HEK293T (cell line): Measurements from ENCODE around the gene LCN12.

Source experiments
- CTCF ChIA-PET: fragments of 350-600 bp; formaldehyde crosslinking; extraction: SDS; loops from one replicate; lab custom pipeline; 2021; ENCODE audit warnings: antibody characterized with exemption, inconsistent platforms; lab: Yijun Ruan, JAX
- POLR2A ChIA-PET: fragments of 350-600 bp; formaldehyde crosslinking; extraction: SDS; loops from one replicate; lab custom pipeline; 2020; ENCODE audit warnings: antibody characterized with exemption, inconsistent platforms; lab: Yijun Ruan, JAX
- DNase-seq: peaks from one replicate; pipeline ENCODE4 v3.0.0; 2012; ENCODE audit warnings: mixed read lengths; ENCODE audit errors: extremely low spot score
- ARNT ChIP-seq: fragments of 450-650 bp; IDR thresholded peaks from 2 replicates; pipeline ENCODE4 v1.6.1; 2017; ENCODE audit warnings: mild to moderate bottlenecking
- BHLHE40 ChIP-seq: fragments of 450-650 bp; IDR thresholded peaks from 2 replicates; pipeline ENCODE4 v1.6.1; 2016; ENCODE audit warnings: mild to moderate bottlenecking, moderate library complexity, borderline replicate concordance
- CTBP1 ChIP-seq: fragments of 450-650 bp; IDR thresholded peaks from 2 replicates; pipeline ENCODE4 v1.6.1; 2016; ENCODE audit warnings: borderline replicate concordance
- ELF4 ChIP-seq: fragments of 450-650 bp; IDR thresholded peaks from 2 replicates; pipeline ENCODE4 v1.6.1; 2017; ENCODE audit warnings: antibody characterized with exemption
- FOXA1 ChIP-seq: fragments of 450-650 bp; IDR thresholded peaks from 2 replicates; pipeline ENCODE4 v1.6.1; 2016; ENCODE audit warnings: mild to moderate bottlenecking
- FOXK2 ChIP-seq: fragments of 450-650 bp; IDR thresholded peaks from 2 replicates; pipeline ENCODE4 v1.6.1; 2016; ENCODE audit warnings: mild to moderate bottlenecking
- FOXM1 ChIP-seq: fragments of 450-650 bp; IDR thresholded peaks from 2 replicates; pipeline ENCODE4 v1.6.1; 2017; ENCODE audit warnings: mild to moderate bottlenecking, borderline replicate concordance
- HDGF ChIP-seq: fragments of 450-650 bp; IDR thresholded peaks from 2 replicates; pipeline ENCODE4 v1.6.1; 2017; ENCODE audit warnings: antibody characterized with exemption, borderline replicate concordance
- L3MBTL2 ChIP-seq: fragments of 450-650 bp; conservative IDR thresholded peaks from 2 replicates; pipeline ENCODE4 v1.6.1; 2016; ENCODE audit warnings: mild to moderate bottlenecking
- LEF1 ChIP-seq: fragments of 450-650 bp; IDR thresholded peaks from 2 replicates; pipeline ENCODE4 v1.6.1; 2017; ENCODE audit warnings: mild to moderate bottlenecking, borderline replicate concordance
- NFRKB ChIP-seq: fragments of 450-650 bp; IDR thresholded peaks from 2 replicates; pipeline ENCODE4 v1.6.1; 2016; ENCODE audit warnings: mild to moderate bottlenecking, moderate library complexity
- PKNOX1 ChIP-seq: fragments of 450-650 bp; IDR thresholded peaks from 2 replicates; pipeline ENCODE4 v1.6.1; 2016
- SP1 ChIP-seq: fragments of 450-650 bp; IDR thresholded peaks from 2 replicates; pipeline ENCODE4 v1.6.1; 2017
- SUZ12 ChIP-seq: fragments of 450-650 bp; IDR thresholded peaks from 2 replicates; pipeline ENCODE4 v1.6.1; 2016; ENCODE audit warnings: mild to moderate bottlenecking
- TARDBP ChIP-seq: fragments of 450-650 bp; IDR thresholded peaks from 2 replicates; pipeline ENCODE4 v1.6.1; 2016
- ZNF384 ChIP-seq: fragments of 450-650 bp; IDR thresholded peaks from 2 replicates; pipeline ENCODE4 v1.6.1; 2016

LCN12 gene

DNA sequence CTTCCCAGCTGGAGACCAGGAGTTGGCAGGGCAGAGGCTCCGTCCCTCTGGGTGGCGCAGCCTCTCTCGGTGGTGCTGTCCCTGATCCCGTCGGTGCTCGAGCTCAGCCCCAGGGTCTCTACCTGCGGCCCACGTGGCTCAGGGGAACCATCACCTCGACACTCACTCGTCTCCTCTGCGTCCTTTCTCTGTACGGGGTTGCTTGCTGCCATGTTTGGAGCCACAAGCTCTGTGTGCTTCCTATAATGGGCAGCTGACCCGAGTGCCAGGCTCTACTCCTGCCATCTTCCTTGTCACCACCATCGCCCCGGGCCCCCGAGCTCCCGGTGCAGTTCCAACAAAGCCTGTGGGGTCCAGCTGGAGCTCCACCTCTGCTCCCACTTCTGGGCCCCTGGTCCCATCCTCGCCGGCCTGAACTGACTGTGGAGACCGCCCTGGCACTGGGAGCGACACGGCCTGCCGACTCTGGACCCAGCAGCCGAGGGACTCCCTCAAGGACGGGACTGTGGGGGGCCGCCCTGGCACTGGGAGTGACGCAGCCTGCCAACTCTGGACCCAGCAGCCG is 12.6 kb upstream of the LCN12 start:
- no peak for TF ChIP-seq SP1
- TF ChIP-seq ZNF384 = no peak
- no peak for TF ChIP-seq ARNT
- no peak for TF ChIP-seq BHLHE40
- TF ChIP-seq TARDBP = no peak
- no peak for TF ChIP-seq HDGF
- TF ChIP-seq LEF1 = no peak
- no peak for TF ChIP-seq FOXK2
- no peak for DNase-seq
- CTCF ChIA-PET = interaction anchor here (0.8 kb wide), 1 partner anchor 8 kb away, joined by 3 read pairs; no protein-coding TSS in a partner anchor
- POLR2A ChIA-PET = interaction anchor here (0.9 kb wide), 1 partner anchor 8 kb away, joined by 3 read pairs; no protein-coding TSS in a partner anchor

DNA sequence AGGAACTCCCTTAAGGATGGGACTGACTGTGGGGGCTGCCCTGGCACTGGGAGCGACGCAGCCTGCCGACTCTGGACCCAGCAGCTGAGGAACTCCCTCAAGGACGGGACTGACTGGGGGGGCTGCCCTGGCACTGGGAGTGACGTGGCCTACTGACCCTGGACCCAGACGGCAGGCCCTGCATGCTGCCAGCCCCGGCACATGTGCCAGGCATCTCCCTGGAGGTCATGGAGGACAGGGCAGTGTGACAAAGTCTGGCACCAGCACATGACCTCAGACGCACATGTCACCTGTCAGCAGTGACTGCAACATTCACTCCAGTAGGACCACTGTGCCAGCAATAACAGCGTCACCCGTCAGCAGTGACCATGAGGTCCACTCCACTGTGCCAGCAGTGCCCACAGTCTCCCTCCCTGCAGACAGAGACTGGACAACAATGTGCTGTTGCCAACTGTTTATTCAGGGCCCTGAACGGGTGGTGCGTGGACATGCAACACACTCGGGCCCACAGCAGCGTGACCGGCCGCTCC is 12.0 kb upstream of the LCN12 start:
- TF ChIP-seq ZNF384 (no peak), TARDBP (no peak), PKNOX1 (no peak), ELF4 (no peak), FOXK2 (no peak), L3MBTL2 (no peak), BHLHE40 (no peak), SUZ12 (no peak), NFRKB (no peak), FOXM1 (no peak), LEF1 (no peak), SP1 (no peak), FOXA1 (no peak), CTBP1 (no peak), ARNT (no peak), HDGF (no peak)
- CTCF ChIA-PET = no interaction called here
- POLR2A ChIA-PET = no interaction called here
- no peak for DNase-seq

DNA sequence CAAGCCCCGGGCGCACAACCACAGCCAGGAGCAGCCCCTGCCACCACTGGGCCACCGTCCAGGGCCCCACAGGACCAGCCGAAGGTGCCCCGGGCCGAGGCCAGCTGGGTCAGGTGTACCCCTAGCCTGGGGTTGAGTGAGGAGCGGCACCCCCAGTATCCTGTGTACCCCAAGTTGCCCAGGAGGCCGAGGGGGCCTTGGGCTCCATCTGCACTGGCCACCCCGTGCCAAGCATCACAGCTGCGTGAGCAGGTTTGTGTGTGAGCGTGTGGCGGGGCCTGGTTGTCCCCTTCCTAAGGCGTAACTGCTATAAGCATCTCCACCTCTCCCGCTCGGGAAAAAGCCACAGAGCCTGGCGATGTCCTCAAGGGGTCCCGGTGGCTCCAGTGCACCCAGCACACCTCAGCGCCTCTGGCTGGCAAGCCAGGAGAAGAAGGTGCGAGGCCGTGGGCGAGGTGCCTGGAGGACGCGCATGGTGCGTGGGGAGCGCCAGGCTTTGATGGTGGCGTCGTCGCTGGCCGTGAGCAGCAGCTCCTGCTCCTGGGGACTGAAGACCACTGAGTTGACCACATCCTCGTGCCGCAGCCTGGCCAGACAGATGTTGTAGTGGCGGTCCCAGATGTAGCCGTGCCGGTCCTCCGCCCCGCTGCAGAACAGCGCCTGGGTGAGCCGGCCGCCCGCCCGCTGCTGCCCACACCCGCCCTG is 11.4 kb upstream of the LCN12 start:
- DNase-seq = no peak
- ChIA-PET CTCF (no interaction called here), POLR2A (no interaction called here)
- TF ChIP-seq HDGF (no peak), FOXK2 (no peak), FOXM1 (no peak), LEF1 (no peak), L3MBTL2 (no peak), BHLHE40 (no peak), SP1 (no peak), TARDBP (no peak), SUZ12 (no peak), ELF4 (no peak), ZNF384 (no peak), NFRKB (no peak), CTBP1 (no peak)

GRCh38 chr9:136941231-136942111 is 10.6 kb upstream of the LCN12 start:
- TF ChIP-seq L3MBTL2 = no peak
- TF ChIP-seq HDGF = no peak
- TF ChIP-seq FOXA1 = no peak
- TF ChIP-seq TARDBP = no peak
- TF ChIP-seq ZNF384 = no peak
- TF ChIP-seq SP1 = no peak
- no peak for TF ChIP-seq LEF1
- no peak for TF ChIP-seq PKNOX1
- TF ChIP-seq ARNT = no peak
- no peak for TF ChIP-seq NFRKB
- no peak for TF ChIP-seq CTBP1
- TF ChIP-seq FOXM1 = no peak
- no peak for TF ChIP-seq SUZ12
- no peak for TF ChIP-seq FOXK2
- no peak for TF ChIP-seq ELF4
- no peak for TF ChIP-seq BHLHE40
- no peak for DNase-seq
- CTCF ChIA-PET = no interaction called here
- POLR2A ChIA-PET = no interaction called here

- ChIA-PET CTCF (no interaction called here), POLR2A (no interaction called here)
- no peak for DNase-seq
- no peak for TF ChIP-seq SUZ12
- TF ChIP-seq TARDBP = no peak
- no peak for TF ChIP-seq FOXM1
- TF ChIP-seq FOXA1 = no peak
- no peak for TF ChIP-seq ELF4
- no peak for TF ChIP-seq L3MBTL2
- no peak for TF ChIP-seq ARNT
- no peak for TF ChIP-seq FOXK2
- TF ChIP-seq BHLHE40 = no peak
- TF ChIP-seq LEF1 = no peak
- no peak for TF ChIP-seq SP1
- TF ChIP-seq CTBP1 = no peak
- TF ChIP-seq HDGF = no peak
- no peak for TF ChIP-seq PKNOX1
- no peak for TF ChIP-seq ZNF384
- no peak for TF ChIP-seq NFRKB
Observed at GRCh38 chr9:136942112-136942880, 9.8 kb upstream of the LCN12 start.
